ENCODE measurements around the gene VN1R2. TPM values are rescaled to one million over a fixed set of nuclear protein-coding genes. Genes with fewer than 3 reads are reported as not detected.
"Not testable (repeated sequence)": the region's sequence is repeated elsewhere in the genome, so short reads cannot be mapped to it uniquely, and the experiment has no call there.

VN1R2 gene
- total and polyA plus RNA-seq, 7 donors, result not detected

- DNase-seq, result no peak
- intact Hi-C loops (cut with DNase I), result no loop called here
- WGBS, 2 donors, result 97 to 98% methylated on average over 2 of the region's 2 CpGs
- H3K4me1 ChIP-seq, result no peaks in the 10 kb centered on the region
- TF ChIP-seq POLR2AphosphoS5 (IDR thresholded peaks at IDR 0.05) (no peak), EP300 (IDR thresholded peaks at IDR 0.05) (no peak), CTCF (IDR thresholded peaks at IDR 0.05) (no peak), POLR2A (IDR thresholded peaks at IDR 0.05) (no peak)
- no peak overlapping the region for H3K27ac ChIP-seq
- H3K9me3 ChIP-seq, result peaks cover 0 to 2% (median 0%) of the 10 kb centered on the region in 4 donors
- H3K27me3 ChIP-seq, result peaks cover 0 to 7% (median 0%) of the 10 kb centered on the region in 3 donors
- no peaks in the 10 kb centered on the region for H3K36me3 ChIP-seq
- no peak overlapping the region for H3K4me3 ChIP-seq
Measured at GRCh38 chr19:53275480-53275879, 17.4 kb downstream of the VN1R2 start.

- H3K27me3 ChIP-seq; H3K9me3 ChIP-seq; DNase-seq; intact Hi-C loops (cut with DNase I); H3K4me3 ChIP-seq; H3K4me1 ChIP-seq; H3K36me3 ChIP-seq; H3K27ac ChIP-seq: not testable (repeated sequence)
- WGBS, 2 donors, result 52 to 73% methylated on average over 1 to 4 of the region's 8 CpGs
Measured at GRCh38 chr19:53281947-53282346, 23.9 kb downstream of the VN1R2 start.

DNA sequence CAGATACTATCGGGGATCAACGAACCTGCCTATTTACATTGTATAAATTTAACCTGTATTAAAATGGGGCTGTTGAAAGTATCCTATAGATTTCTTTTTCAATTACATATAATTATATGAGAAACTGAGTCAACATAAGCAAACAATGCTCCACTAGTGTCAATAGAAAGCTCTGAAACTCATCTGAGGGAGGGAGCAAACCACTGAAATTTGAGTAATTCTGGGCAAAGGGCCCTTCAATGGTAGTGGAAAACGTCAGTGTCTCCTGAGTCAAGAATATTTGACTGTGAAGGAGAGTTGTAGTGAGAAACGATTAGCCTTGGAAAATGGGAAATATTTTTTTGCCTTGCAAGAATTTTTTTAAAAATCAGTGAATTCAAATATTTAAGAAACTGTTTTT is 27.0 kb downstream of the VN1R2 start:
- Histone ChIP-seq H3K27ac (no peak overlapping the region), H3K4me3 (no peak overlapping the region), H3K27me3 (no peaks in the 10 kb centered on the region), H3K9me3 (peaks cover 0 to 4% (median 0%) of the 10 kb centered on the region in 4 donors), H3K4me1 (no peaks in the 10 kb centered on the region), H3K36me3 (no peaks in the 10 kb centered on the region)
- TF ChIP-seq CTCF (IDR thresholded peaks at IDR 0.05) (no peak), POLR2A (IDR thresholded peaks at IDR 0.05) (no peak), EP300 (IDR thresholded peaks at IDR 0.05) (no peak), POLR2AphosphoS5 (IDR thresholded peaks at IDR 0.05) (no peak)
- 71 to 78% methylated on average over 4 of the region's 4 CpGs for WGBS, 2 donors
- intact Hi-C loops (cut with DNase I), result no loop called here
- no peak for DNase-seq

- TF ChIP-seq EP300 (IDR thresholded peaks at IDR 0.05) (no peak), CTCF (IDR thresholded peaks at IDR 0.05) (no peak), POLR2A (IDR thresholded peaks at IDR 0.05) (no peak), POLR2AphosphoS5 (IDR thresholded peaks at IDR 0.05) (no peak)
- no peaks in the 10 kb centered on the region for H3K27me3 ChIP-seq
- DNase-seq, result no peak
- no peaks in the 10 kb centered on the region for H3K36me3 ChIP-seq
- intact Hi-C loops (cut with DNase I), result no loop called here
- H3K4me3 ChIP-seq, result no peak overlapping the region
- H3K4me1 ChIP-seq, result no peaks in the 10 kb centered on the region
- peaks cover 0 to 21% (median 17%) of the 10 kb centered on the region in 4 donors for H3K9me3 ChIP-seq
- 92 to 94% methylated on average over 47 of the region's 47 CpGs for WGBS, 2 donors
- H3K27ac ChIP-seq, result no peak overlapping the region
Measured at GRCh38 chr19:53290758-53291549, 32.9 kb downstream of the VN1R2 start.

DNA sequence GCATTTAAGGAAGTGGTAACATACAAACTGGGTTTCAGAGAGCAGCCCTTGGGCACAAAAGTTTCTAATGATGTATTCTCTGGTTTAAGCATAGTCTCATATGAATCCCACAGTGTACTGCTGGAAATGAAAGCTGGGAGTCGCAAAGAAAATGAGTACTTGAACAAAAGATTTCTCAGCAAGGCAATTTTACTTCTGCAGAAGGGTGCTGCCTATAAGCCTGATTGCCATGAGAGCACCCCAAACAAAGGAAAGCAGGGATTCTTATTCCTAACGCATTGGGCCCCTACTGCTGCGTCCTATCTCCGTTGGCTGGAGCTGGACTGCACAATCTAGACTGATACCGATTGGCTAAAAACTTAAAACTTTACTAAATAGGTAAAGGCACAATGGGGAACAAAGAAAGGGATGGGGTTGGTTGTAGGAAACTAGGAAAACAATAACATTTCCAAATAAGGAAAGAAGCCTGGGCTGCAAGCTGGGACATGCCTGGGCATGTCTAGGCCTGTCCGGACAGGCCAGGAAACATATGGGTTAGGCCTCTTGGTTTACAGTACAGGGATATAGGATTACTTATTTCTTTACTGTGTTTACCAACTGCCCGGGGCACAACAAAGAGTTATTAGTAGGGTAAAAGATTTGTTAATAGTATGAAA is 36.8 kb downstream of the VN1R2 start:
- Histone ChIP-seq H3K36me3 (no peaks in the 10 kb centered on the region), H3K9me3 (peaks cover 0 to 21% (median 17%) of the 10 kb centered on the region in 4 donors), H3K27me3 (no peaks in the 10 kb centered on the region), H3K4me3 (no peak overlapping the region), H3K27ac (no peak overlapping the region), H3K4me1 (no peaks in the 10 kb centered on the region)
- intact Hi-C loops (cut with DNase I), result no loop called here
- 87 to 92% methylated on average over 7 of the region's 7 CpGs for WGBS, 2 donors
- no peak for TF ChIP-seq CTCF (IDR thresholded peaks at IDR 0.05)
- TF ChIP-seq EP300 (IDR thresholded peaks at IDR 0.05), result no peak
- no peak for TF ChIP-seq POLR2A (IDR thresholded peaks at IDR 0.05)
- no peak for TF ChIP-seq POLR2AphosphoS5 (IDR thresholded peaks at IDR 0.05)
- DNase-seq, result no peak

GRCh38 chr19:53301341-53301740 is 43.2 kb downstream of the VN1R2 start:
- intact Hi-C loops (cut with DNase I); H3K9me3 ChIP-seq; H3K36me3 ChIP-seq; H3K27ac ChIP-seq; H3K4me3 ChIP-seq; H3K4me1 ChIP-seq; DNase-seq; H3K27me3 ChIP-seq: not testable (repeated sequence)
- 57% methylated on average over 1 to 2 of the region's 8 CpGs for WGBS, 2 donors
